Measurements from ENCODE around the gene TANK.
A peak's percentile ranks its signal among the peaks of the same experiment; 100 is the strongest.

The TANK gene

GRCh38 chr2:161207941-161208340 lies 47.7 kb downstream of the TANK start:
- no peak overlapping the region for H3K4me3 ChIP-seq (replicated peaks; ENCODE audit: low read depth, low read length)
- peak; percentile 26 for DNase-seq (ENCODE audit: low read depth)
- no peak for TF ChIP-seq CTCF (IDR thresholded peaks at IDR 0.05; ENCODE audit: low read length, missing control alignments)

GRCh38 chr2:161208527-161209139 lies 48.4 kb downstream of the TANK start:
- H3K4me3 ChIP-seq (replicated peaks; ENCODE audit: low read depth, low read length) = no peak overlapping the region
- TF ChIP-seq CTCF (IDR thresholded peaks at IDR 0.05; ENCODE audit: low read length, missing control alignments) = no peak
- DNase-seq (ENCODE audit: low read depth) = peak; percentile 73

DNA sequence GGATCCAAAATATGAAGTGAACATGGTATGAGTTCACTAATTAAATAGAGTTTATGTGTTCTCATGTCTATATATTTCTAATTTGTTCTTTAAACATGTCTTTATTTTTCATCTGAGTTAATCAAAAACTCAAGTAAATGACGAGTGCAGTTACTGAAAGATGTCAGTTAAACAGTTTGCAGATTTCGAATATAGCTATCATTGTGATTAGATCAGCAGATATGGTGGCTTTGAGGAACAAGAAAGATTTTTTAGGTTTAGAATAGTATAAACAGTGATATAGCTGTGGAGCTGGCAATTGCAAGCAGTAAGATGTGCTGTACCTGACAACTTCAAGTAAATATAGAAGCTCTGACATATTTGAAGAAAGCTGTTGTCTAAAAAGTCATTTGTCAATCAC lies 49.7 kb downstream of the TANK start:
- no peak for DNase-seq (ENCODE audit: low read depth)
- TF ChIP-seq CTCF (IDR thresholded peaks at IDR 0.05; ENCODE audit: low read length, missing control alignments) = no peak
- no peak overlapping the region for H3K4me3 ChIP-seq (replicated peaks; ENCODE audit: low read depth, low read length)

- TF ChIP-seq CTCF (IDR thresholded peaks at IDR 0.05; ENCODE audit: low read length, missing control alignments) = no peak
- DNase-seq (ENCODE audit: low read depth) = peak; percentile 8
- H3K4me3 ChIP-seq (replicated peaks; ENCODE audit: low read depth, low read length) = no peak overlapping the region
These were observed 57.5 kb downstream of the TANK start for GRCh38 chr2:161217597-161218185.

- no peak for DNase-seq (ENCODE audit: low read depth)
- no peak overlapping the region for H3K4me3 ChIP-seq (replicated peaks; ENCODE audit: low read depth, low read length)
- no peak for TF ChIP-seq CTCF (IDR thresholded peaks at IDR 0.05; ENCODE audit: low read length, missing control alignments)
These were observed 59.0 kb downstream of the TANK start for GRCh38 chr2:161219211-161219610.

GRCh38 chr2:161223139-161223732 lies 63.0 kb downstream of the TANK start:
- peak; percentile 76 for DNase-seq (ENCODE audit: low read depth)
- H3K4me3 ChIP-seq (replicated peaks; ENCODE audit: low read depth, low read length) = no peak overlapping the region
- TF ChIP-seq CTCF (IDR thresholded peaks at IDR 0.05; ENCODE audit: low read length, missing control alignments) = peak; percentile 63

Data from fibroblast of pulmonary artery (primary cell).